HG03457 (cell line): ENCODE results near the gene RRAS2.

Experiments
- ATAC-seq: cut with Tn5 transposase; IDR thresholded peaks from one replicate; pipeline ENCODE4 v1.9.1; 2021; ENCODE audit warnings: moderate number of reproducible peaks; ENCODE audit not compliant: unreplicated experiment

The RRAS2 gene

DNA sequence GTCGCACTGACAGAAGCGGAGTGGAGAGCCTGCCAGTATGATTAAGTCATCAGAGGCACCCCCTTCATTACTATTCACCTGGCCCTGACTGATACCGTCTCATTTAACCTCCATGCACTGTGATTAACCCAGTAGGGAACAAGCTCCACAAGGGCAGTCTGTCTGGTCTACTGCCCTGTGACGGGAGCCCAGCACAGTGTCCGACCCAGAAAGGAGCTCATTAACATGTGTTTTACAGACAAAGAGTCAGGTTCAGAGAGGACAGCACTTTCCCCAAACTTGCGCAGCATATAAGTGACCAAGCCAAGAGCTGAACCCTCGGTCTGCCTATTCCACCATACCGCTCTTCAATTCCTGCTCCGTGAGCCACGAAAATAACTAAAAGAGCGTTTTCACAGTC, 129.5 kb downstream of the RRAS2 start:
- ATAC-seq = no peak

- no peak for ATAC-seq
Measured at GRCh38 chr11:14228356-14228755, 130.6 kb downstream of the RRAS2 start.
